AG09319 (cell line): ENCODE data around the gene MROH8.
A peak's percentile ranks its signal among the peaks of the same experiment; 100 is the strongest.

Source experiments
- DNase-seq: peaks from one replicate; pipeline ENCODE4 v3.0.0-alpha.2; 2010; ENCODE audit warnings: low read depth; ENCODE audit errors: extremely low read depth
- TF ChIP-seq, protein P1 (sequence below): IDR thresholded peaks from 2 replicates; pipeline ENCODE4 v1.5.1; 2011; ENCODE audit warnings: low read depth, mild to moderate bottlenecking, inconsistent platforms, low read length, moderate library complexity

Gene MROH8

DNA sequence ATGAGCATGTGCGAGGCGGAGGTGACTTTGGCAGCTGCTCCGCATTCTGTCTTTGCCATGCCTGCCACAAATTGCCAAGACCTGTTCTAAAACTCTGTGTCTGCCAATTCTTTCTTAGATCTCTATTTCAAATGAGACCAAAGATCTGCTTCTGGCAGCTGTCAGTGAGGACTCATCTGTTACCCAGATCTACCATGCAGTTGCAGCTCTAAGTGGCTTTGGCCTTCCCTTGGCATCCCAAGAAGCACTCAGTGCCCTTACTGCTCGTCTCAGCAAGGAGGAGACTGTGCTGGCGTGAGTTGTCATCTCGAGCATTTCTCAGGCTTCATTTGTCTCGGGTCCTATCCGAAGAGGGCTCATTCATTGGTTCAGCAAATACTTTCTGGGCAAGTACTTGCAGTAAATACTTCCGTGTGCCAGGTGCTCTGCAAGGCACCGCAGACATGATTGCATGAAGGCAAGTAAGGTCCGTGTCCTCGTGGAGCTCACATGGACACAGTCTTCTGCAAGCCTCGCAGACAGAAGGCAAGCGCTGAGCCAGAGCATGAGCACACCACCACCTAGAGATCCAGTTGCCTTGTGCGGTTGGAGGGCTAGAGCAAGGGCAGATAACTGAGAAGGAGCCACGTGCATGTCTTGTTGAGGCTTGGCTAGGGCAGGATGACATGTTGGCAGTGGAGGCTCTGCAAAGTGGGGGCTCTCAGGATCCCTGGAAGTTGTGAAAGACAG lies 19.7 kb upstream of the MROH8 start:
- DNase-seq = no peak
- TF ChIP-seq, protein P1, sequence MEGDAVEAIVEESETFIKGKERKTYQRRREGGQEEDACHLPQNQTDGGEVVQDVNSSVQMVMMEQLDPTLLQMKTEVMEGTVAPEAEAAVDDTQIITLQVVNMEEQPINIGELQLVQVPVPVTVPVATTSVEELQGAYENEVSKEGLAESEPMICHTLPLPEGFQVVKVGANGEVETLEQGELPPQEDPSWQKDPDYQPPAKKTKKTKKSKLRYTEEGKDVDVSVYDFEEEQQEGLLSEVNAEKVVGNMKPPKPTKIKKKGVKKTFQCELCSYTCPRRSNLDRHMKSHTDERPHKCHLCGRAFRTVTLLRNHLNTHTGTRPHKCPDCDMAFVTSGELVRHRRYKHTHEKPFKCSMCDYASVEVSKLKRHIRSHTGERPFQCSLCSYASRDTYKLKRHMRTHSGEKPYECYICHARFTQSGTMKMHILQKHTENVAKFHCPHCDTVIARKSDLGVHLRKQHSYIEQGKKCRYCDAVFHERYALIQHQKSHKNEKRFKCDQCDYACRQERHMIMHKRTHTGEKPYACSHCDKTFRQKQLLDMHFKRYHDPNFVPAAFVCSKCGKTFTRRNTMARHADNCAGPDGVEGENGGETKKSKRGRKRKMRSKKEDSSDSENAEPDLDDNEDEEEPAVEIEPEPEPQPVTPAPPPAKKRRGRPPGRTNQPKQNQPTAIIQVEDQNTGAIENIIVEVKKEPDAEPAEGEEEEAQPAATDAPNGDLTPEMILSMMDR = no peak

DNA sequence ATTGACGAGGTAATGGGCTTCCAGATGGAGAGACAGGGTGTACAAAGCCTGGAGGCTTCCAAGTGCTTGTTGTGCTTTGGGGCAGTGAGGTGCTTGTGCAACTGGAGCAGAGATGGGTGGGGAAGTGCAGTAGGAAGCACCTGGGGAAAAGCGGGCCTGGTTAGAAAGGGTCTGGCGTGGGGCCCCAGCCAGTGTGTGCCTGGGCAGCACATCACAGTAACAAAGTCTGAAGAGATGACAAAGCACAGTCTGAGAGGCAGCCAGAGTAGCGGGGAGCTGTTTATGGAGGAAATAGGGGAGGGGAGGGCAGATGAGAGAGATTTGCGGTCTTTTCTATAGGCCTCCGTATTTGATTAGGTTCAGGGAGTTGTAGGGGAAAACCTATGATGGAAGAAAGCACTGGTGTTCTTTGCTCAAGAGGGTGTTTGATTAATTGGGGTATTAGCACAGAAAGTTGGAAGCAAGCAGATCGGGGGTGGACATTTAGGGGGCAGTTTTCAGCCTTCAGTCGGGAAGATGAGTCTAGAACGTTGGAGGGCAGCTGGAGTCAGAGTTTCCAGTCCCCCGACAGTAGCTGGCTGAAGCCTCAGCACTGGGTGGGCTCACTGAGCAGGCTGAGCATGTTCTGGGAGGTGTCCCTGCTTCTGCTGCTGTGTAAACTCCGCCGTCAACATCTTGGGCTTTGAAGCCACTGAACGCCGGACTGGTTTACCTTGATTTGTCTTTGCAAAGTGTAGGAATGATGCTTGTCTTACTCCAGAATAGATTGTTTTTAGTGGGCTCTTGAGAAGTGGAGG lies 15.5 kb upstream of the MROH8 start:
- DNase-seq = no peak
- TF ChIP-seq, protein P1 = no peak

DNA sequence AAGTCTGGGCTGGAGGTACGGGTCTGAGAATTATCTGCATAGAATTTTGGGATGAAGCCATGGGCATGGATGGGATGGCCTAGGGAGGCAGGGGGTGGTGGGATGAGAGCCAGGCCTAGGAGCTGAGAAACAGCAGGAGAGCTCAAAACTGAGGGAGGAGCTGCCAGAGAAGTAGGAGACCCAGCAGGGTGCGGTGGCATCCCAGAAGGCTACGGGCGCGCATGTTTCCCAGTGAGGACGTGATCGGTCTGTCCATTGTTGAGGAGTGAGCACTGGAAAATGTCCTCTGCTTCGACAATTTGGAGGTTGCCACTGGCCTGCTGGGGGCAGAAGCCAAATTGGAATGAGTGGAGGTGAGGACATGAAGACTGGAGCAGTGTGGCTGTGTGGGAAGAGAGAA lies 14.5 kb upstream of the MROH8 start:
- TF ChIP-seq, protein P1 = no peak

DNA sequence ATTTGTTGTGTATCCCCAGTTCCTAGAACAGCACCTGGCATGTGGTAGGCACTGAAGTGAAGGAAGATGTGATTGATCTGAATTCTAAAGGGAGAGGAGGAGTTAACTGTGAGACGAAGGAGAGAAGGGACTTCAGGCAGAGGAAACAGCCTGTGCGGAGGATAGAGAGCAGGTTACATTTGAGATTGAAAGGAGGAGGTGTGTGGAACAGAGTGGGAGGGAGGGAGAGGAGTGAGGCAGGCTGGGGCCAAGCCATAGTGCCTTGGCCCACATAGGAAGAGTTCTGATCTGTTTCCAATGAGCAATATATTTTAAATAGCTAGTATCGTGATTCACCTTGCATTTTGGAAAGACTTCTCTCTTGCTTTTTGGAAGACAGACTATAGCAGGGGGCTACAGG lies 13.9 kb upstream of the MROH8 start:
- DNase-seq = no peak
- TF ChIP-seq, protein P1 = no peak

More for the DNA sequence above, 14.5 kb upstream of the MROH8 start:
- DNase-seq = no peak

DNA sequence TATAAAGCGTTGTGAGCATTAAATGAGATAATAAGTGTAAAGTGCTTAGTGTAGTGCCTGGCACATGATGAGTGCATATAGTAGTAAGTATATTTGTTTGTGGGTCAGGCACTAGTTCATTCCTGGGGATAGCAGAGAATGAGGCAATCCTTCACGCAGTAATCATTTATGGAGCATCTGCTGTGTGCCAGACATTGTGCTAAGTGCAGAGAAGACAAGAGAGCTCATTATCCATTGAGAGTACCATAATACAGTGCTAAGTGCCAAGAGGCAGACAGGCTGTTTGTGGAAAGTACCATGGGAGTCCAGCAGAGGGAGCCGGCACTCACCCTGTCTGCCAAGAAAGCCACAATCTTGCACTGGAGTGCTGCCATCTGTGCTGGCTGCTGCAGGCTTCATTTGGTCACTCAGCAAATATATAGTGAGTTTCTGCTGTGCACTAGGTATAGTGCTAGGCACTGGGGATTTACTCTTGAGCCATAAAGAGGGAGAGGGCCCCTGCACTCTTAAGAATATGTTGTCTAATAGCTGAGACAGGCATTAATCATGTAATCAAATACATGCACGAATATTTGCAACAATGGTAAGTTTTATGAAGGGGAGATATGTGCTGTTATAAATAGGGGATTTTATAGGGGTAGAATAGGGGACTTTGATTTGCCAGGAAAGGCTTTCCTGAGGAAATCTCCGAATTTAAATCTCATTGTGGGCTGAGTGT lies 12.9 kb upstream of the MROH8 start:
- TF ChIP-seq, protein P1 = peak; percentile 97
- DNase-seq = peak; percentile 75

DNA sequence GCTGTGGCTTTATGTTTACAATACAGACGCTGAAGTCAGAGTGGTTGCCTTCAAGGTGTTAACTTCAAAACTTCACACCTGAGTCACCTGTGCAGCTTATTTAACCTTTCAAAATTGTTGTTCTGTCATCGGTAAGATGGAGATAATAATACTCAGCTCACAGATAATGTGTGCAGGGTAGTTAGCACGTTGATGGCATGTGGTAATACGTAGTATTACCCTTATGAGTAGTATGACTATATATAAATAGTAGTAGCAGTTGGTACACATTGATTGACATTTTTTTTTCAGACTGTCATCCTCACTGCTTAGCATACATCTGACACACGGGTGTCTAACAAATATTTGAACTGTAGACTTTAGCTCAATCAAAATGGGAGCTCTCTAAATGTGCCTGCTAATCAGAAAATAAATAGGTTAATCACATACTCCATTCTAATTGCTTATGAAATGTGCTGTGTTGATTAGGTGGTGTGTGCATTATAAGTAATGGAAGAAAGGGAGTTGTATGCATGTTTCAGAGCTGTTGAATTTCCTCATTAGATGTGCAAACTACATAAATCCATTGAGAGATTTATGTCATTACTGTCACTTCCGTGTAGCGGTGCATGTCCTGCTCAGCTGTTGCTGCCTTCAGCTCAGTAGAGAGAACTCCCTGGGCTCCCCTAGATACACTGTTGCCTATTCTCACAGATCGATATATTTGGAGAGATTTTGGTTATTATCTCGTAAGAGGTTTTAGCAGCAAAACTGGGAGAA lies 11.2 kb upstream of the MROH8 start:
- TF ChIP-seq, protein P1 = no peak
- no peak for DNase-seq
